Duodenal mucosa (tissue), 2 donors: ENCODE data around the gene FOXO6.

Experiments used
- H3K27ac ChIP-seq: one replicate; pipeline ENCODE4 v1.7.0; 2013; ENCODE audit warnings: low read depth, low read length
- H3K27me3 ChIP-seq, 2 donors: one replicate each; pipeline ENCODE4 v1.7.0; 2013; ENCODE audit warnings: low read length in 2 of 2, control low read depth in 1 of 2; ENCODE audit not compliant: insufficient read depth in 2 of 2, control insufficient read depth in 1 of 2
- H3K36me3 ChIP-seq, 2 donors: one replicate each; pipeline ENCODE4 v1.7.0; 2013; ENCODE audit warnings: low read length in 2 of 2, control low read depth in 1 of 2; ENCODE audit not compliant: insufficient read depth in 2 of 2, control insufficient read depth in 1 of 2
- H3K4me1 ChIP-seq, 2 donors: one replicate each; pipeline ENCODE4 v1.7.0; 2013; ENCODE audit warnings: low read length in 2 of 2, control low read depth in 1 of 2; ENCODE audit not compliant: insufficient read depth in 2 of 2, control insufficient read depth in 1 of 2
- H3K4me3 ChIP-seq, 2 donors: one replicate each; pipeline ENCODE4 v1.7.0; 2013; ENCODE audit warnings: low read length in 2 of 2, low read depth in 1 of 2
- H3K9ac ChIP-seq, 2 donors: one replicate each; pipeline ENCODE4 v1.7.0; 2013; ENCODE audit warnings: low read length in 2 of 2, low read depth in 1 of 2
- H3K9me3 ChIP-seq, 2 donors: one replicate each; pipeline ENCODE4 v1.7.0; 2013; ENCODE audit warnings: low read length in 2 of 2, control low read depth in 1 of 2; ENCODE audit not compliant: control insufficient read depth in 1 of 2

Gene FOXO6

DNA sequence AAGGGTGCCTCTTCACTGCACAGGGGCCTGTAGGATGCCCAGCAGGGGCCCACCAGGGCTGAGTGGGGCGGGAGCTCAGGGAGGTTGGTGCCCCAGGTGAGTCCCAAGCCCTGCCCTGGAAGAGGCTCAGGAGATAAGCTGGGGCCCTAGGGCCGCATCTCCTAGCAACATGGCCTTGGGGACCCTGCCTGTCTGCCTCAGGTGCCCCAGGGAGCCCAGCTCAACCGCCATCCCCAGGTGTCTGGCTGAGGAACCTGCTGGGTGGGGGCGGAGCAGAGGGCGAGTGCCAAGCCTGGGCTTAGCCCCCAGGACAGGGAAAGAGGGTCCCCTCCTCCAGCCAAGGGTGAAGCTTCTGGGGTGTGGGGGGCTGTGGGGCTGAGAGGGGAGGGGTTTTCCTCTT, 54.8 kb downstream of the FOXO6 start:
- H3K9me3 ChIP-seq = peaks cover 0 to 4% of the 10 kb centered on the region in 2 donors
- H3K4me1 ChIP-seq = peaks cover 6 to 11% of the 10 kb centered on the region in 2 donors
- H3K36me3 ChIP-seq = no peaks in the 10 kb centered on the region
- no peaks in the 10 kb centered on the region for H3K27me3 ChIP-seq
- H3K9ac ChIP-seq = no peak overlapping the region
- no peak overlapping the region for H3K4me3 ChIP-seq
- no peak overlapping the region for H3K27ac ChIP-seq

DNA sequence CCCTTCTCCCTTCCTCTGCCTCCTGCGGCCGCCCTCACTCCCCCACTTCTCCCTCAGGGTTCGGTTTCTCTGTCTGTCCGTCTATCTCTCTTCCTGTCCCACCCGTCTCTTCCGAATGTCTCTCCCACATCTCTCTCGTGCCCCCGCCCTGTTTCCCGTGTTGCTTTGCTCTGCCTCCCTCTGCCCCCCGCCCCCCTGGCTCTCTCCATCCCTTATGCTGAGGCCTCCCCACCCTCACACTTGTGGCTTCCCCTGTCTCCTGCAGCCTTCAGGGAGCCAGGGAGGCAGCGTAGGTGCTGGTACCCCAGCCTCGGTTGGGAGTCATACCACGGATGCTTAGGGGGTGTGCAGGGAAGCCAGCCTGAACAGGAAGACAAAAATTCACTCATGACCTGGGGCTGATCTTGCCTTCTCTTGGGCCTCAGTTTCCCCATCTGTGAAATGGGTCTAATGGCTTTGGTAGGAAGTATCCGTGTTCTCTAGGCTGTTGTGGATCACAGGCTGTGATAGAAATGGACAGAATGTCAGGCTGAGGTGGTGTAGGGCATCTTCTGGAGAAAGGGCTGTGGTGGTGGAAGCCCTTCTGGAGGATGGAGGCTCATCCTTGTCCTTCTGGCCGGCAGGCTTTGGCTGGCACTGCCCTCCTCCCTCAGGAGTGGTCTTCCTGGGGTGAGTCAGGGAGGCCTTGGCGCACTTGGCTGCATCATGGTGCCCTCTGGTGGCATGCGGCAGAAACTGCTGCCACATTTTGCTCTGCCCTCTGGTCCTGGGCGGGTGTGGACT, 55.5 kb downstream of the FOXO6 start:
- H3K4me1 ChIP-seq = peaks cover 6 to 11% of the 10 kb centered on the region in 2 donors
- H3K36me3 ChIP-seq = no peaks in the 10 kb centered on the region
- no peak overlapping the region for H3K27ac ChIP-seq
- H3K27me3 ChIP-seq = no peaks in the 10 kb centered on the region
- H3K9ac ChIP-seq = no peak overlapping the region
- no peaks in the 10 kb centered on the region for H3K9me3 ChIP-seq
- H3K4me3 ChIP-seq = no peak overlapping the region

DNA sequence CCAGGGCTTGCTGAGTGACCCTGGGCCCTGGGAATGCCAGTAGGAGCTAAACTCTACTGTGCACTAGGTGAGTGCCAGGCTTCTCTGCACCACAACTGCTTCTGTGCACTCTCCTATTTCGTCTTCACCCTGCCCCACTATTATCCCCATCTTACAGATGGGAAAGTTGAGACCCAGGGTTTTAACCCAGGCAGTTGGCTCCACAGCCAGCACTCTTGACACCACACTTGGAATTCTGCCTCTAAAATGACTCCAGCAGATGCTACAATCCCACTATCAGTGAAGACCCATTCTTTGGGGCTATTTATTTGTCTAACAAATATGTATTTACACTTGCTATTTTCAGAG, 56.1 kb downstream of the FOXO6 start:
- H3K27me3 ChIP-seq = no peaks in the 10 kb centered on the region
- H3K4me1 ChIP-seq = peaks cover 6 to 11% of the 10 kb centered on the region in 2 donors
- H3K9ac ChIP-seq = no peak overlapping the region
- no peak overlapping the region for H3K4me3 ChIP-seq
- no peaks in the 10 kb centered on the region for H3K9me3 ChIP-seq
- H3K27ac ChIP-seq = no peak overlapping the region
- no peaks in the 10 kb centered on the region for H3K36me3 ChIP-seq

DNA sequence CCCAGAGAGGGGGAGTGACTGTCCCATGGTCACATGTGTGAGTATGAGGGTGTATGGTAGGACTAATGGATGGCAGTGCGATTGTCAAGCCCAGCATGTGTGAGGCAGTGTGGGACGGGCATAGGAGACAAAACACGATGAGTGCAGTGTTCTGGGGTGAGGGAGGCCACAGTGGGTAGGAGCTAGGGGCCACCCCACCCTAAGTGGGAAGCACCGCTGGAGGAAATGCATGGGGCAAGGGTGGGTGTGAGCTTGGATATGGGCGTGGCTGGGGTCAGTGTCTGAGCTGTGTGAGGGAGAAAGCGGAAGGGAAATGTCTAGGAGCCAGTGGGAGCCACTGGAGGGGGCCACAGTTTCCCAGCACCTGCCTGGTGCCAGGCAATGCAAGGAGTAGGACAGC, 56.5 kb downstream of the FOXO6 start:
- H3K36me3 ChIP-seq = no peaks in the 10 kb centered on the region
- H3K27ac ChIP-seq = no peak overlapping the region
- no peak overlapping the region for H3K9ac ChIP-seq
- no peak overlapping the region for H3K4me3 ChIP-seq
- no peaks in the 10 kb centered on the region for H3K27me3 ChIP-seq
- no peaks in the 10 kb centered on the region for H3K9me3 ChIP-seq
- peaks cover 6 to 11% of the 10 kb centered on the region in 2 donors for H3K4me1 ChIP-seq

DNA sequence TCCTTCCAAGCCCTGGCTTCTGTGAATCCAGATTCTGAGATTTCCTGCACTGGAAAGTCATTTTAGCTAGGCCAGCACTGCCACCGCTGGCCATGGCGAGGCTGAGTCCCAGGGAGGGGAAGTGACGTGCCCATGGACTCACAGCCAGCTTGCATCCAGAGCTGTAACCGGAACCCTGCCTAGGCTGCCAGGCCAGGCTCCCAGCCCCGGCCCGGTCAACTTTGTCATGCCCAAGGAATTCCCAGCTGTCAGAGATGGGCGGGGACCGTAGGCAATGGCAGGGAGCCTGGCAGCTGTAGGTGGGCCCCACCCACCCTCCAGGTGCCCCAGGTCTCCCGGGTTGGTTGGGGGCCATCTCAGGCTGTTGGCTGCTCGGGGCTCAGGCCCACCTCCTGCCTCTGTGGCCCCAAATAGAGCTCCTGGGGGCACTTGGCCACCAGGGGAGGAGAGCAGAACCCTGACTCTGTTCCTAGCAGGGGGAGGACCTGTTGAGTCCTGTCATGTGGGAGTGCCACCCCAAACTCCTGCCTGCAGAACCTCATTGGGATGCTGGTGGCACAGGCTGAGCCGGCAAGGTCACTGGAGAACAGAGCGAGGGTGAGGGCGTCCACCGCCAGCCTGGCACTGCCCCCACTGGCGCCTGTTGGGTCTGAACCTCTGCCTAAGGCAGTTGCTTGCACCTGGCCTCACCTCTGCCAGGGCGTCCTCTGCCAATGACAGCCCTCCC, 57.8 kb downstream of the FOXO6 start:
- H3K4me1 ChIP-seq = peaks cover 6 to 11% of the 10 kb centered on the region in 2 donors
- peak overlapping the region; percentile 22 for H3K27ac ChIP-seq
- H3K36me3 ChIP-seq = no peaks in the 10 kb centered on the region
- peaks cover 0 to 2% of the 10 kb centered on the region in 2 donors for H3K27me3 ChIP-seq
- H3K4me3 ChIP-seq = no peak overlapping the region
- no peak overlapping the region for H3K9ac ChIP-seq
- no peaks in the 10 kb centered on the region for H3K9me3 ChIP-seq

DNA sequence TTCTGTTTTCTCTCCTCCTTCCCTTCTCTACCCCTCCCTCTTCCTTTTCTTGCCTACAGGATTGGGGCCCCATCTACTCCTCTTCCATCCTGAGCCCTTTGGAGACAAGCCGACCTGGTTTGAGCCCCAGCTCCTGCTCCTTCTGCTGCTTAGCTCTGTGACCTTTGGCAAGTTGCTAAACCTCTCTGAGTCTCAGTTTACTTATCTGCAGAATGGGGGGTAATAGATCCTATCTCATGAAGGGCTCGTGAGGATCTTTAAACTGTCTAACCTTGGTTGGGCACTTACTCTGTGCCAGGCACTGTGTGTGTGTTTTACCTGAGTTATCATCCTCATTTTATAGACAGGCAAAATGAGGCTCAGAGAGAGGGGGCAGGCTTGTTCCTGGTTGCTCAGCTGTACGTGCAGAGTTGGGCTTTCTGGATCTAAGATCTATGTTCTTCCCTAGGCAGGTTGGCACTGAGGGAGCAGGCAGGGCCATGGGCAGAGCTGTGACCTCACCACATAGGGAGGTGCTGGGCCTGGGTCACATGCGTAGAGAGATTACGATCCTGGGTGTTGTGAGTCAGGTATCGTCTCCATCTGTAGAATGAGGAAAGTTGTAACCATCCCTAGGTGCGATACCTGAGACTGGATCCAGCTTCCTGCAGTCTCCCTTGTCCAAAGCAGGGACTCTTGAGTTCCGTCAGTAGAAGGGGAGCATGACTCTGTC, 58.5 kb downstream of the FOXO6 start:
- Histone ChIP-seq H3K9ac (no peak overlapping the region), H3K4me3 (no peak overlapping the region), H3K27me3 (peaks cover 0 to 4% of the 10 kb centered on the region in 2 donors), H3K4me1 (peaks cover 6 to 11% of the 10 kb centered on the region in 2 donors), H3K36me3 (no peaks in the 10 kb centered on the region), H3K27ac (no peak overlapping the region), H3K9me3 (no peaks in the 10 kb centered on the region)

DNA sequence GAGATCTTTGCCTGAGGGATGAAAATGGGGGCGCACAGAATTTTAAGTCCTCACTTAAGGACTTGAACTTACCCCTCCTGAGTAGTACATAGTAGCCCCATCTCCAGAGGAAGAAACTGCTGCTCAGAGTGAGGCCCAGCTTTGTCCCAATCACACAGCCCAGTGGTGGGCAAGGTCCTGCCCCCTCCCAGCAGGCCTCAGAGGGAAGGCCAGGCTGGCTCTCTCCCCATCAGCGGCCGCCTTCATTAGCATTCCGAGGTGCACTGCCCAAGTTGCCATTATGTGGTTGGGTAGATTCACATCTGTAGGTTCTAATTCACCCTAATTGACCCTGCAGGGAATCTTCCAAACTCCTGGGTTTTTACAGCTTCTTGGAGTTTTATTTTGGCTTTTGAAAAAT, 59.1 kb downstream of the FOXO6 start:
- Histone ChIP-seq H3K9me3 (no peaks in the 10 kb centered on the region), H3K27me3 (peaks cover 0 to 4% of the 10 kb centered on the region in 2 donors), H3K4me3 (no peak overlapping the region), H3K9ac (no peak overlapping the region), H3K27ac (no peak overlapping the region), H3K36me3 (no peaks in the 10 kb centered on the region), H3K4me1 (peaks cover 6 to 11% of the 10 kb centered on the region in 2 donors)

DNA sequence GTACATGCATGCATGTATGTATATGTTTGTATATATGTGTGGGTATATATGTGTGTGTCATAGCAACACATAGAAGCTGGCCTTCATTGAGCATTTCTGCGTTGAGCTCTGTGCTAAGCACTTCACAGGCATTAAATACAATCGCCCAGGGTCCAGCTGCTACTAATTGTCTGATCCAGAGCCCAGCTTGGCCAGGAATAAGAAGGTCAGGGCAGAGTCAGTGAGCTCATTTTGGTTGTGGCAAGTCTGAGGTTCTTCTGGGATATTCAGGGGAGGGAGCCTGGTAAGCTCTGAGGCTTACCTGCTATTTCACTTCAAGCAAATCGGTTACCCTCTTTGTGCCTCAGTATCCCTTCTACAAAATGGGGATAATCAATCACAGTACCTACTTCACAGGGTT, 59.6 kb downstream of the FOXO6 start:
- Histone ChIP-seq H3K27ac (no peak overlapping the region), H3K4me3 (no peak overlapping the region), H3K27me3 (peaks cover 0 to 4% of the 10 kb centered on the region in 2 donors), H3K4me1 (peaks cover 6 to 11% of the 10 kb centered on the region in 2 donors), H3K36me3 (no peaks in the 10 kb centered on the region), H3K9ac (no peak overlapping the region), H3K9me3 (no peaks in the 10 kb centered on the region)

DNA sequence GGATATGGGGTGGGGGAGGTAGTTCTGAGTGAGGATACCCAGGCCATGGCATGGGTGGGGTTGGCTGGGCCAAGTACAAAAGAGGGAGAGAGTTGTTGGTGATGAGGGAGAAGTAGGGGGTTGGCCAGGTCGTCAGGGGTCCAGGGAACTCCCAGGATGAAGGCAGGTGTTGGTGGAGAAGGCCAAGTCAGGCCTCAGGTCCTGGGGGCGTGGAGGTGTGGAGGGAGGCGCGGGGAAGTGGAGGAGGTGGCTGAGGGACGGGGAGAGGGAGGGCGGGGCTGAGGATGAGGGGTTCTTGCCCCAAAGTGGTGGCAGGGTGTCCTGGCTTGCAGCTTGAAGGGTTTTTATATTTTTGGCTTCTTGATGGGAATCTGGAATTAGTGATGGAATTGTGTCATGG, 61.1 kb downstream of the FOXO6 start:
- Histone ChIP-seq H3K27me3 (peaks cover 0 to 4% of the 10 kb centered on the region in 2 donors), H3K9me3 (no peaks in the 10 kb centered on the region), H3K9ac (no peak overlapping the region), H3K27ac (no peak overlapping the region), H3K36me3 (no peaks in the 10 kb centered on the region), H3K4me1 (peaks cover 6 to 11% of the 10 kb centered on the region in 2 donors), H3K4me3 (no peak overlapping the region)
